GM18520 (cell line): ENCODE data around the gene ZNF281.

Source experiments
- ATAC-seq: cut with Tn5 transposase; IDR thresholded peaks from one replicate; pipeline ENCODE4 v1.9.1; 2021; ENCODE audit not compliant: unreplicated experiment

Gene ZNF281

DNA sequence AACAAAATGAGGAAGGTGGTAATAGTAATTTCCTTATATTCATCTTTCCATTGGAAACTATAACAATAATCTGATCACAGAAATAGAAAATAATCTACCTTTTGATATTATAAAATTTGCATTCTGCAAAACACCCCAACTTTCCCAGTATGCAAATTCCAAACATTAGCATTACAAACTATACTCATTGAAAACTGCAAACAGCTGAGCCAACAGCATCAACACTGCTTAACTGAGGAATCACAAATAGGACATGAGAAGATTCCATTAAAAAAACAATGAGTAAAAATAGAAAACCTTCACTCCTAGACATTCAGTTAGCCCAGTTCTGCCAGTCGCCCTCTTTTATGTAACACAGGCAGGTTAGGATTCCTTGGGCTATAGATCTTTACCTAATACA, 18.1 kb downstream of the ZNF281 start:
- ATAC-seq: no peak

DNA sequence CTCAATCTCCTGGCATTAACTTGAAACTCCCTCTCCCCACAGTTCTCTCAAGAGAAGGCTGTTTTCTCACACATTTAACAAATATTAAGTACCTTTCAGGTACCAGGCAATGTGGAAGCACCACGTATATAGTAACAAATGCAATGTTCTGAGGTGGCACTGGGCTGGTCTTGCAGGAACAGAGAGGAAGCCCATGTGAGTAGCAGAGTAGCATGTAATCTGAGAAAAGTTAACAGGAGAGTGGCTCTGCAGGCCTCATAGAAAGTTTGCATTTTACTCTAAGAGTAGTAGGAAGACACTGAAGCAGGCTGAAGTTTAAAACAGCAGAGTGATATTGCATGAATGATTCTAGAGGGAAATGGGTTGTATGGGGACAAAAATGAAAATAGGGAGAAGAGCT, 21.0 kb downstream of the ZNF281 start:
- no peak for ATAC-seq

DNA sequence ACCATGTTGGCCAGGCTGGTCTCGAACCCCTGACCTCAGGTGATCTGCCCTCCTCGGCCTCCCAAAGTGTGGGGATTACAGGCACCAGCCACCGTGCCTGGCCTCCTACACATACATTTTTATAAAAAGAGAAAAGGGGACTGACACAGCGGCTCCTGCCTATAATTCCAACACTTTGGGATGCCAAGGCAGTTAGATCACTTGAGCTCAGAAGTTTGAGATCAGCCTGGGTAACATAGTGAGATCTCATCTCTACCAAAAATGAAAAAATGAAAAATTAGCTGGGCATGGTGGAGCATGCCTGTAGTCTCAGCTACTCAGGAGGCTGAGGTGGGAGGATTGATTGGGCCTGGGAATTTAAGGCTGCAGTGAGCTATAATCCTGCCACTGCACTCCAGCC, 23.4 kb downstream of the ZNF281 start:
- ATAC-seq: no peak

DNA sequence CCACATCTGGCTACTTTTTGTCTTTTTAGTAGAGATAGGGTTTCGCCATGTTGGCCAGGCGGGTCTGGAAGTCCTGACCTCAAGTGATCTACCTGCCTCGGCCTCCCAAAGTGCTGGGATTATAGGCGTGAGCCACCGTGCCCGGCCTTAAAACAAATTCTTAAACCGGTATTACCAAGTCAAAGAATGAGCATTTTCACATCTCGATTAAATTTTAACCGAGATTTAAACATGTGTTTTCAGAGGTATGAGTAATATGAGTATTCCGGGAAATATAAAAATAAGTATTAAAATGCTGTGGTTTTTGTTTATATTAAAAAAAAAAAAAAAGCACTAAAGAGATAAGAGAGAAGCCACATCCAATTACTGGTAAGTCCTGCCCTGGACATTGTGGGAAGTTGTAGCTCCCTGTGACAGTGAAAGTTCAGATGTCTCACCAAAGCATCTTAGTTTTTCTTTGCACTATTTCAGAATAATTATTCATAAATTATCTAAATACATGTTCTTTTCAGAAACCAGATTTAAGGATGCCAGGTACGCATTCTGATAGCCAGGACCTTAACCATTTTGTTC, 24.9 kb downstream of the ZNF281 start:
- ATAC-seq: no peak

DNA sequence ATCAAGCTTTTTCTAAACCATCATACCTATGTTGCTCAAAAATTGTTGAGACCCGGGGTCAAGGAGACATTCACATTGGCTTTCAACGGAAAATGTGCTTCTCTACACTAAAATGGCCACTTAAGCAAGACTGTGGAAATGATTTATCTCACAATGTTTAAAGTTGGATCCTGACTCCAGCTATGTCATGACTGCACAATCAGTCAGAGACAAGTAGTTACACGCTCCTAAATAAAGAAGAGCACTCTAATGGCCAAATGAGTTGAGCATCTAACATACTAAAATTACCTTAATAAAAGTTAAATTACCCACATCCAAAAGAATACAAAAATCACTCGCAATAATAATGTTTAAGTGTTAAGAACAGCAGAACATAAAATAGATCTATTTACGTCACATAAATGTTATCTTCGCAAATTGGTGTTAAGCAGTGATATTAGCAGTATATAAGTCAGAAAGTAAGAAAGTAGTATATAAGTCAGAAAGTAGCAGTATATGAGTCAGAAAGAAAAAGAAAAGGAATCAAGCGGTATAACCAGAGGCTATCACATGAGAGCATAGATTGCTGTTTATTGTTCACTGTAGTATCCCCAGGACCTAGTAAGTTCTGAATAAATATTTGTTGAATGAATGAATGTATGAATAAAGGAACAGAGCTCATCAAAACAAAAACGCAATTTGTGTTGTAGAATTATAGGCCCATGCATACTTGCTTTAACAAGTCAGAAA, 28.4 kb downstream of the ZNF281 start:
- no peak for ATAC-seq

DNA sequence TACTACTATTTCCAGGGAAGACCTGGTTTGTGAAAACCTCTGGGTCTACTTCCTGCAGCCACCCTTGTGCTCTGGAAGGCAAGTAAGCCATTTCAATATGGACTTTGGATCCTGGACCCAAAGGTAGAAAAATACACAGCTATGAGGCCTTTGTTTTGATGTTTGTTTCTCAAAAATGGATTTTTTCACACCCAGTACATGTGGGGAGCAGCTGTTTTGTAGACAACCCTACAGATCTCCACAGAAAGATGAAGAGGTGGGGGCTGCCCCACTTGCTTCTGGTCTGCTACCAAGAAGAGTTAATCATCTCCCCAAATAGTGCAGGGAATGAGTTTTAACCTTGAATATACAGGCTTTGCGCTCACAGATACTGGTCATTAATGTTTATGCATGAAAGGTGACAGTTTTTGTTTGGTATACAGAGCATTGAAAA, 29.2 kb downstream of the ZNF281 start:
- peak; percentile 85 for ATAC-seq

DNA sequence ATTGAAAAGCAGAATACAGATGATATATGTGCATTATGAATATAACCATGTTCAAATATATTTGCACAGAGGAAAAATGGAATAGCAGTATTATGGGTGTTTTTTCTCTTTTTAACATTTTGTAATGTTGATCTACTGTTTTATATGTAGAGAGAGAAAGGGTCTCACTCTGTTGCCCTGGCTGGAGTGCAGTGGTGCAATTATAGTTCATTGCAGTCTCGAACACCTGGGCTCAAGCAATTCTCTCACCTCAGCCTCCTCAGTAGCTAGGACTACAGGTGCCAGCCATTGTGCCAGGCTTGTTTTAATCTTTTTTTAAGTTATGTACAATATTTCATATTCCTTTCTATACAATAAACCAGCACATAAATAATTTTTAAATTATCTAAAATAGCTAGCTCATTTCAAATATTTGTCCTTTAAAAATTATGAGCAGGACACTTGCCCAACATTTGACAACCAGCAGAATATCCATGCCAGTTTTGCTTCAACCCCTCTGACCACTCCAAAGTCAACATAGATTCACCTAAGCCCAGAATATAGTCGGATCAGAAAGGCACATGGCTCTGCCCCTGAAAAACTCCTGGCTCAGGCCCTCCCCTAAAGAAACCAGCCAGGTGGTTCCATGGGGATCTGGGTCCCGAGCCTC, 29.8 kb downstream of the ZNF281 start:
- no peak for ATAC-seq

DNA sequence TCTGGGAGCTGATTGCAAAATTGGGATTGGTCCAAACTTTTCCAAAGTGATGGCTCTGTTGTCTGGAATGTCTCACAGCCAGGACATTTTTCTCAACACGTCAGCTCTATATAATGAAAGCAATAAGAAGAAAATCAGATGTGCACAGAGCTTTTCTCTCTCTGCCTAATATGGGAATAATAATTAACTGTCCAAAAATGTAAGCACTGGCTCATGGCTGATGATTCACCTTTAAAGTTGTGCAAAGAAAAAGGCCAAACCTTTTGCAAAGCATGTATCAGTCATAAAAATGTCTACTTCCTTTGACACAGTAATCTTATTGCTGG, 30.4 kb downstream of the ZNF281 start:
- ATAC-seq: no peak

DNA sequence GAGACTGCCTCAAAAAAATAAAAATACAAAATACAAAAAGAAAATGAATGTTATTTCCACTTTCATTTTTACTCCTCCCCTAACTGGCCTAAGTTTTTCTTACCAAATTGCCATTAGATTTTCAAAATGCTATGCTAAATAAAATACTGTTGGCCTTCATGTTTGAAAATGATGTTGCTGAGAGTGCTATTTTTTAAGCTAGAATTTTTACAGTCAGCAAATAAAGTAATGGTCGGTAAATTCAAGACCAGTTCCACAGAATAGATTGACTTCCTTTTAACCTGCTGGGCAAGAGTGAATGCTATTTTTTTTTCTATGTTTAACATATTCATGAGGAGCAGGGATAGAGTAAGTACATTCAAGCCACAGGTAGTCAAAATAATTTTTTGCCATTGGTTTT, 31.7 kb downstream of the ZNF281 start:
- ATAC-seq: no peak

DNA sequence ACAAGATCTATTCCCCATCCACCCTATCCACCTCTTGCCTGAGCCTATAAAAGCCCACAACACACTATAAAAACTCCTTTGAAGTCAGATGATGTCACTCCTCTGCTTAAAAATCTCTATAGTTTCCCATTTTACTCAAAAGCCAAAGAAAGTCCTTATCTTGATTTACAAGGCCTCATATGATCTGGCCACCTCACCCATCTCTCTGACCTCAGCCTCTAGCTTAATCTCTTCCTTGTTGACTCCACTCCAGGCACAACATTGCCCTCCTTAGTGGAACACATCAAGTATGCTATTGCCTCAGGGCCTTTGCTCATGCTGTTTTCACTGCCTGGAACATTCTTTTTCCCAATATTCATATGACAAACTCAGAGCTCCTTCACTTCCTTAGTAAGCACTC, 33.3 kb downstream of the ZNF281 start:
- ATAC-seq: no peak

DNA sequence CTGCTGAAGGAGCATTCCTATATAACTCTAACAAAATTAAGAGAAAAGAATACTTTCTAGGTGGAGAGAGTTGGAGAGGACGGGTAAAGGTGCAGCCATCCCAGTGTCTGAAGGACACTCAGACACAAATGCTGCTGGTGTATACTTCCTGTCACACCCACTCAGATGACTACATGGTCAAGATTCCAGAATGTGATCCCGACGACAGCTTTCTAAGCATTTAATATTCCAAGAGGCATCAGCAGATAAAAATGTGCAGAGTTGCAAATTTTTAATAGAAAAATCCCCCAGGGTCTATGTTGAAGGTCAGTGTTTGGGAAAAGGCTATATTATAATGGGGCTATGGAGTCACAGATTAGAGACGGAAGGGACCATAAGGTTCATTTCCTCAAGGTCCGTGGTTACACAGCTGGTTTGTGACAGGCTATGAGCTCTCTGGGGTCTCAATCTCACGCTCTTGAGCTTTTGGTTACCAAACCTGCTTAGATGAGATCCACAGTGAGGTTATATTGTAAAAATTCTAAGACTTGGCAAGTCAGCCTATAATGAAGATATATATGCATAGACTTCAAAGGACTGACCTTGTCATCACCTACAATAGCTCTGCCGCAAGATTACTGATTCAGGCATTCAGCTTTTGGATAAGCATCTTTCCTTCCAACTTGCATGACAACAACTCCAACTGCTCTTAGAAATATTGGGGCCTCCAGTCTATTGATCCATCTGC, 35.1 kb downstream of the ZNF281 start:
- ATAC-seq: no peak

DNA sequence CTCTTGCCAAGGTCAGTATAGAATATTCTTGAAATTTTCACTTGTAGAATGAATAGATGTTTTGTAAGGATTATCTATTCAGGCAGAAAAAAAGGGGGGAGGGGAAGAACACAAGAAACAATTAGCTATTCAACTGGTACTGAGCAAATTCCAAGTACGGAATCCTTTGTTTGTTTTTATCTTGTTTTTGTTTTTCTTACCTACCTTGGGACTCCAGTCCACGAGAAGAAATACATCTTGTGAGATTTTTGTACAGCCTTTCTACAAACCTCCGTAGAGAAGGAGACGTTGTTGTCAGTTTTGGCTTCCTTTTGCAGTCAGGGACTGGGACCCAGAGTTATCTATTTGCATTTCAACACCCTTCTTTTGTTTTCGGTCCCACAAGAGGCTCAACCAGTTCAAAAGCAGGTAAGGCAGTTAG, 36.0 kb downstream of the ZNF281 start:
- no peak for ATAC-seq

DNA sequence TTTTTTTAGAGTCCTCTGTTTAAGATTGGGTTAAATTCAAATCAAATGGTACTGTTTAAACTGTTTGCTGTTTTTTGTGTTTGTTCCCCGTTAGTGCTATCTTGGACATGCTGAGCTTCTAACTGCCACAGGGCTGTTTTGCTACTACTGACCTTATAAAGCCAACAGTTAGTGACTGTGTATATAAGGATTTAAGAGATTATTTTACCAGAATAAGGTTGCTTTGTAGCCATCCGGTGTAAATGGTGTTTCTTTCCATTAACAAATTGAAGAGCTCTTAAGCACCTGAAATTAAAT, 37.0 kb downstream of the ZNF281 start:
- ATAC-seq: no peak

DNA sequence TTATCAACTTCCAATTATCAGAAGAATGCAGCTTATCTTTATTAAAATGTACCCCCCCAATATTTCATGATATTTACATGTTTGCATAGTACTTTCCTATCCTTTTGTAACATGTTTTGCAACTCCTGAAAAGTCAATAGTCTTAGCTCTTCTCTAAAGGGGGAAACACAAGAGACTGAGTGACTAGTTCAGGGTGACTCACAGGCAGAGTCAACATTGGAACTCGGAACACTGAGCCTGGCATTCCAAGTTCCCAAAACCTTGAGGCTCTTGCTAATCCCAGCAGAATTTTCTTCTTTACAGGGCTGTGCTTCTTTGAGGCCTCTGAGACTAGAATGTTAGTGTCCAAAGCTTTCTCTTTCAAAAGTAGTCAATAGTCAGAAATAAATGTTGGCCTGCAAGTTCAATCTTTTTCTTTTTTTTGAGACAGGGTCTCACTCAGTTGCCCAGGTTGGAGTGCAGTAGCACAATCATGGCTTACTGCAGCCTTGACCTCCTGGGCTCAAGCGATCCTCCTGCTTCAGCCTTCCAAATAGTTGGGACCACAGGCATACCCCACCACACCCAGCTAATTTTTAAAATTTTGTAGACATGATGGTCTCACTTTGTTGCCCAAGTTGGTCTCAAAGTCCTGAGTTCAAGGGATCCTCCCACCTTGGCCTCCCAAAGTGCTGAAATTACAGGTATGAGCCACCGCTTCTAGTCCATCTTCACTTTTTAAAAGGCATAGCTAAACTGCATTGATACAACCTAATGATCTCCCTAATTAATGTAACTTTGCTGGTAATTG, 37.5 kb downstream of the ZNF281 start:
- no peak for ATAC-seq

DNA sequence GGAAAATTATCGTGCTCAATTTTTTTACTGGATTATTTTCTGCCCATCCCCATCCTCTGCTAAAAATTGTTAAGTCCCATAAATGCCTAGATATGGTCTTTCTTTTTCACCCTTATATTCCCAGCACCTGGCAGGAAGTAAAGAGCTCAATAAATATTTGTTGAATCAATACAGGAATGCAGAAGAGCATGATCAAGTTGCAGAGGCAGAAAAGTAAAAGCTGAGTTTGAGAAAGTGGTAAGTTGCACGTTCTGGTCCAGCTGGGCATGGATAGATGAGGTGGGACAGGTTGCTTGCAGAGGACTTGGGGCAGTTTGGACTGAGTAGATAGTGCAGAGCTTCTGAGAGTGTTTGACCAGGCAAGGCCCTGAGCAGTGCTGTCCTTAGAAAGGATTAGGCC, 40.1 kb downstream of the ZNF281 start:
- ATAC-seq: no peak

DNA sequence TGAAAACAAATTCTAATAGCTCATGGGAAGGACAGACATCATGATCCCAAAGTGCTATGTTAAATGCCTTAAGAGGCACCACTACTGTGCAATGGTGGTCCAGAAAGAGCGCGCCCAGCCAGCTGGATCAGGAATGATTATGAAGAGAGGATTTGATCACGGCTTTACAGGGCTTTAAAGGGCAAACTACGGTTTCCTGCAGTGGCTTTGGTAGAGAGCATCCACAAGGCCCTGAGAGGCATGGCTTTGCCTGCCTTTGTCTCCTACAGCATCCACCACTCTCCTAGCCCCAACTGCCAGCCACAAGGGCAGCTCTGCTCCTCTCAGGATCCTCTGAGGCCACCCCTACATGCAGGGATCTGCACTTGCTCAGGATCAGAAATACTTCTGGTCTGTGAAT, 40.7 kb downstream of the ZNF281 start:
- no peak for ATAC-seq

DNA sequence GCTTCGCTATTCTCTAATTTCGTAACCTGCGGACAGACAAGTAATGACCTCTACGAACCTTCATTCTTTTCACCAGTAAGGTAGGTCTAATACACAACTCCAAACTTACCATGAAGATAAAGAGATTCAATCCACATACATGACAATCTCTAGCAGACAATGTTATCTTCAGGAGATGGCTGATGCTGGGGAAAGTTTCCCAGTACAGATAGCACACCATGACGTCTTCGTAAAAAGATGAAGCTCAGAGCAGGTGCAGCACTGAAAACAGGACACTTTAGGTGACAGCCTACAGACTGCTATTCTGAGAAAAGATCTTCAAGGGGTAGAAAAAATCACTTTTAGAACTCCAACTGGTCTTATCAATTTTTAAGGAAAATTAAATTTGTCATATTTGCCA, 41.3 kb downstream of the ZNF281 start:
- ATAC-seq: no peak

DNA sequence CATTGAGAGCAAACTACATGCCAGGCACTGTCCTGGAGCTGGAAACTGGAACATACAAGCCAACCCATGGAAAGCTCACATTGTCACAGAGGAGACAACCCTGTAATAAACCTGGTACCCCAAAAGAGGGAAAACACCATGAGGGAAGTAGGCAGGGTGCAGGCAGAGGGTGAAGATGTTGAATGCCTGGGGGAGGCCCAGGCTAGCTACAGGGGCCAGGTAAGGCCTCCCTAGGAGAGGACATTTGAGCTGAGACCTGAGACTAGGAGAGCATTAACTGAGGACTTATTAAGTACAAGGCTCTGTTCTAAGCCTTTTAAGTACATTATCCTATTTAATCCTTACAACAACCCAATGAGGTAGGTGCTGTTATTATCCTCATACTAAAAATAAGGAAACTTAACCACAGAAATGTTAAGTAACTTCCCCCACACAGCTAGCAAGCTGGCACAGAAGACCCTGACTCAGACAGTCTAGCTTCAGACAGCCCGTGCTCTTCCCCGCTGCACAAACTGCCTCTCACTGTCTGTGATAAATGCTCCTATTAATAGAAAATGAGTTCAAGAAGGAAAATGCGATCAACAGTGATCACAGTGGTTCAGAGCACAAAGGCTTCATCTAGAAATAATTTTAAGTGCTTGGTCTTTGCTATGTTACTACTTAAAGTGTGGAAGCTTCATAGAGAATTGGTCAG, 41.8 kb downstream of the ZNF281 start:
- no peak for ATAC-seq

DNA sequence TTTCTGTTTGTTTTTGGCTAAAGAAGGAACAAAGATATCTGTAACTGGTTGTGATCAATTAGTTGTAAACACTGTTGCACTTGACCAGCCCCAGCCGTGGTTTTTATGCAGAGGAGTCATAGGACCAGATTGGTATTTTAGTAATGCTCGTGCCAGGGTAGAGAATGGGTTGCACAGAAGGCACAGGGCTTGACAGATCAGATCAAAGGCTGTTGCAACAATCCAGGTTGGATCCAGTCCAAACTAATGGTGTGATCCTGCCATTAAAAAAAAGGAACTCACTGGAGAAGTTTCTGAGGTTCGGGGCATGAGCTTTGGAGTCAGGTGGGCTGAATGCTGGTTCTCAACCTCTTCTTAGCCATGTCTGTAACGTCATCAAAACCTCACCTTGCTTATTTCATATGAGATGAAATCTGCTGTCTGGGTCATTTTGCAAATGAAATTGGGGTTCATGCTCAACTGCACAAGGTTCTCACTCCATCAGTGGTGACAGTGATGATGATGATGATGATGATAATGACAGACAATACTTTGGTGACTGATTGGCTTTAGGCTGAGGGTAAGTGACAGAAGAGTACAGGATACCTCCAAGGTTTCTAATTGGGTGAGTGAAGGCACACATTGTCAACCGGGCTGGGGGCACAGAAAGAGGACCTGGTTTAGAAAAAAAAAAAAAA, 43.1 kb downstream of the ZNF281 start:
- ATAC-seq: no peak

DNA sequence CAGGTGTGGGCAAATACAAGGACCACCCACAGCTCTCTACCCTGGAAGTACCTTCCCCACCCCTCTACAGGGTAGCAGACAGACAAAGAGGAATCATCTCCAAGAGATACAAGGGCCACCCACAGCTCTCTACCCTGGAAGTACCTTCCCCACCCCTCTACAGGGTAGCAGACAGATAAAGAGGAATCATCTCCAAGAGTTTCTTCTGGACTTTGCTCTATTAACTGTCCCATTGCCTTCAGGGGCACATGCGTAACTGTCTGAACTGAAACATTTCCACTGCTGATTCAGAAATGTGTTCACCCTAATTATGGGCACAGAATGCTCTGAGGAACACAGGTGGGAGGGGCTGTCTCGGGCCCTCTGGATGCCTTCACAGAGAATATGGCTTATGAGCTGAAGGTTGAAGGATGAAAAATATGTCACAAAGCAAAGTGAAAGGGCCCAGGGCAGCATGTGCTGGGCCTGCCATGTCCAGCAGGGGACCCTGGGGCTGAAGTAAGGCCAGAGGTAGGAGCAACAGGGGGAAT, 43.9 kb downstream of the ZNF281 start:
- no peak for ATAC-seq
